HepG2 (cell line): ENCODE measurements around the gene TOP2A. TPM values are rescaled to one million over a fixed set of nuclear protein-coding genes. Genes with fewer than 3 reads are reported as not detected.

Experiments used
- ATRX ChIP-seq: sonication (generic); formaldehyde crosslinking; IDR thresholded peaks from 2 replicates; pipeline ENCODE4 v1.4.0; 2020; ENCODE audit warnings: missing genetic modification reagents, borderline replicate concordance
- BCL6 ChIP-seq: IDR thresholded peaks from 2 replicates; pipeline ENCODE4 v1.6.1; 2016; ENCODE audit warnings: missing genetic modification reagents, missing compliant biosample characterization
- CHD4 ChIP-seq: fragments of 200-600 bp; sonication (generic); IDR thresholded peaks from 2 replicates; pipeline ENCODE4 v1.7.0; 2017; ENCODE audit warnings: mild to moderate bottlenecking, low read length, borderline replicate concordance
- EP300 ChIP-seq, 3 experiments: sonication (generic) in 1 of 3; formaldehyde crosslinking in 1 of 3; IDR thresholded peaks; 2 replicates each; pipeline versions ENCODE4 v1.5.1 to v1.6.1; 2011 to 2020; ENCODE audit warnings: low read depth in 2 of 3, low read length in 2 of 3, borderline replicate concordance in 1 of 3, improper control_type of control experiment in 1 of 3, mild to moderate bottlenecking in 1 of 3, missing genetic modification reagents in 1 of 3, moderate library complexity in 1 of 3
- HDAC1 ChIP-seq: sonication (generic); formaldehyde crosslinking; IDR thresholded peaks from 2 replicates; pipeline ENCODE4 v1.5.1; 2020; ENCODE audit warnings: mild to moderate bottlenecking, missing genetic modification reagents
- HMGXB4 ChIP-seq, 2 experiments: sonication (generic) in 1 of 2; formaldehyde crosslinking in 1 of 2; IDR thresholded peaks; 2 replicates each; pipeline versions ENCODE4 v1.4.0 to v1.6.1; 2018 to 2020; ENCODE audit warnings: missing genetic modification reagents in 2 of 2, borderline replicate concordance in 1 of 2, low read depth in 1 of 2, mild to moderate bottlenecking in 1 of 2, missing biosample characterization in 1 of 2
- HOXA9 ChIP-seq: sonication (generic); formaldehyde crosslinking; IDR thresholded peaks from 2 replicates; pipeline ENCODE4 v1.8.1; 2022; ENCODE audit warnings: missing genetic modification reagents, mild to moderate bottlenecking, moderate library complexity, borderline replicate concordance
- IRF2 ChIP-seq: IDR thresholded peaks from 2 replicates; pipeline ENCODE4 v1.6.1; 2018; ENCODE audit warnings: missing genetic modification reagents, missing compliant biosample characterization
- MYPOP ChIP-seq: sonication (generic); formaldehyde crosslinking; IDR thresholded peaks from 2 replicates; pipeline ENCODE4 v1.8.1; 2023; ENCODE audit warnings: mild to moderate bottlenecking, moderate library complexity, missing genetic modification reagents
- MZF1 ChIP-seq: sonication (generic); formaldehyde crosslinking; IDR thresholded peaks from 2 replicates; pipeline ENCODE4 v1.8.1; 2023; ENCODE audit warnings: mild to moderate bottlenecking, missing genetic modification reagents, borderline replicate concordance
- NFRKB ChIP-seq: fragments of 450-650 bp; IDR thresholded peaks from 2 replicates; pipeline ENCODE4 v1.6.1; 2017
- NFYC ChIP-seq: IDR thresholded peaks from 2 replicates; pipeline ENCODE4 v1.6.1; 2016; ENCODE audit warnings: missing genetic modification reagents, missing compliant biosample characterization
- PAWR ChIP-seq: sonication (generic); formaldehyde crosslinking; IDR thresholded peaks from 2 replicates; pipeline ENCODE4 v1.4.0; 2020; ENCODE audit warnings: missing genetic modification reagents, mild to moderate bottlenecking, borderline replicate concordance
- RARA ChIP-seq: IDR thresholded peaks from 2 replicates; pipeline ENCODE4 v1.6.1; 2016; ENCODE audit warnings: missing genetic modification reagents, missing compliant biosample characterization
- RBFOX2 ChIP-seq: fragments of 200-400 bp; formaldehyde crosslinking; IDR thresholded peaks from 2 replicates; pipeline ENCODE4 v1.6.1; 2017; ENCODE audit warnings: low read depth, mild to moderate bottlenecking, low read length
- RFX1 ChIP-seq: fragments of 450-650 bp; IDR thresholded peaks from 2 replicates; pipeline ENCODE4 v1.6.1; 2017
- SAFB2 ChIP-seq: sonication (generic); formaldehyde crosslinking; IDR thresholded peaks from 2 replicates; pipeline ENCODE4 v1.5.1; 2020; ENCODE audit warnings: missing genetic modification reagents, low read depth, mild to moderate bottlenecking, borderline replicate concordance
- SKI ChIP-seq: fragments of 450-650 bp; IDR thresholded peaks from one replicate; pipeline ENCODE4 v1.6.1; 2018; ENCODE audit warnings: mild to moderate bottlenecking; ENCODE audit not compliant: partially characterized antibody
- SMAD9 ChIP-seq: sonication (generic); formaldehyde crosslinking; IDR thresholded peaks from 2 replicates; pipeline ENCODE4 v1.5.1; 2020; ENCODE audit warnings: mild to moderate bottlenecking, missing genetic modification reagents
- SMC3 ChIP-seq: IDR thresholded peaks from 2 replicates; pipeline ENCODE4 v1.6.1; 2011; ENCODE audit warnings: low read length, improper control_type of control experiment
- THAP11 ChIP-seq: IDR thresholded peaks from 2 replicates; pipeline ENCODE4 v1.6.1; 2016; ENCODE audit warnings: missing biosample characterization, missing genetic modification reagents
- ZNF33B ChIP-seq: sonication (generic); formaldehyde crosslinking; IDR thresholded peaks from 2 replicates; pipeline ENCODE4 v1.5.1; 2020; ENCODE audit warnings: mild to moderate bottlenecking, missing genetic modification reagents
- ZNF549 ChIP-seq: sonication (generic); formaldehyde crosslinking; IDR thresholded peaks from 2 replicates; pipeline ENCODE4 v1.5.0; 2020; ENCODE audit warnings: missing genetic modification reagents
- ZNF749 ChIP-seq: sonication (generic); formaldehyde crosslinking; IDR thresholded peaks from 2 replicates; pipeline ENCODE4 v1.8.0; 2022; ENCODE audit warnings: mild to moderate bottlenecking, missing genetic modification reagents, moderate library complexity, borderline replicate concordance
- ZNF766 ChIP-seq: sonication (generic); formaldehyde crosslinking; IDR thresholded peaks from 2 replicates; pipeline ENCODE4 v1.5.0; 2020; ENCODE audit warnings: missing genetic modification reagents, borderline replicate concordance
- ZNF776 ChIP-seq: sonication (generic); formaldehyde crosslinking; IDR thresholded peaks from 2 replicates; pipeline ENCODE4 v1.4.0; 2020; ENCODE audit warnings: mild to moderate bottlenecking, missing genetic modification reagents
- ZNF784 ChIP-seq: sonication (generic); formaldehyde crosslinking; IDR thresholded peaks from 2 replicates; pipeline ENCODE4 v1.5.1; 2020; ENCODE audit warnings: missing genetic modification reagents, mild to moderate bottlenecking, borderline replicate concordance
- ZNF816 ChIP-seq: sonication (generic); formaldehyde crosslinking; IDR thresholded peaks from 2 replicates; pipeline ENCODE4 v1.8.0; 2022; ENCODE audit warnings: missing genetic modification reagents, mild to moderate bottlenecking, borderline replicate concordance
- polyA plus RNA-seq, 8 experiments: library from polyadenylated mRNA; depleted of rRNA in 3 of 8; stranded (reverse) in 7 of 8; unstranded in 1 of 8; fragments of >200 nt; fragmentation: Illumina TruSeq in 4 of 8; extraction: Trizol in 4 of 8; gene quantifications; 2 replicates each; pipeline versions ENCODE4 v1.2.1 to v1.2.3, GENCODE V29; 2011 to 2016; ENCODE audit warnings: low read depth in 4 of 8, missing spikeins in 1 of 8, mixed read lengths in 1 of 8; ENCODE audit not compliant: insufficient read depth in 1 of 8
- total RNA-seq, 5 experiments: library from RNA; depleted of rRNA; stranded (reverse); fragments of >200 nt; fragmentation: Illumina TruSeq; extraction: Trizol; gene quantifications; 2 replicates each; pipeline ENCODE4 v1.2.3, GENCODE V29; 2016; ENCODE audit warnings: low read depth in 1 of 5

The TOP2A gene
- total and polyA plus RNA-seq, 2 of the 13 experiments (the other 11 are each of a cell fraction or from before 2014, with no cell fraction given) = 108 to 327 TPM

GRCh38 chr17:40352779-40353394 lies 64.8 kb downstream of the TOP2A start (continued):
- TF ChIP-seq HMGXB4 (CRISPR knock-in tag; IDR thresholded peaks at IDR 0.05; ENCODE audit: borderline replicate concordance in 1 of 2, low read depth in 1 of 2) = peak; percentile 60 to 62; a peak in 2 of 4 replicates
- TF ChIP-seq ZNF549 (CRISPR knock-in tag) = no peak
- no peak for TF ChIP-seq ZNF816 (CRISPR knock-in tag)
- TF ChIP-seq ZNF784 (CRISPR knock-in tag) = peak; percentile 39; the same call in 1 of the 2 replicates
- TF ChIP-seq ATRX = no peak
- peak; percentile 97 for TF ChIP-seq HDAC1 (CRISPR knock-in tag)
- peak; percentile 95 for TF ChIP-seq BCL6
- no peak for TF ChIP-seq MZF1 (CRISPR knock-in tag)
- no peak; the same call in 1 of the 2 replicates for TF ChIP-seq CHD4
- no peak for TF ChIP-seq RBFOX2
- TF ChIP-seq SMC3 = peak; percentile 58
- TF ChIP-seq ZNF776 = 0 out of 2 replicates have a peak, but pooled peaks have one; percentile 24
- TF ChIP-seq EP300 (IDR thresholded peaks at IDR 0.05; ENCODE audit: low read depth in 2 of 2, low read length in 2 of 2) = peak; percentile 58 to 95; a peak in 3 of 4 replicates
- TF ChIP-seq EP300 (CRISPR knock-in tag; IDR thresholded peaks at IDR 0.05; ENCODE audit: borderline replicate concordance) = peak; percentile 70
- 0 out of 2 replicates have a peak, but pooled peaks have one; percentile 32 for TF ChIP-seq ZNF33B (CRISPR knock-in tag)
- peak; percentile 40 for TF ChIP-seq SKI
- TF ChIP-seq NFRKB = no peak
- TF ChIP-seq IRF2 (CRISPR knock-in tag) = peak; percentile 93
- TF ChIP-seq RARA (CRISPR knock-in tag) = peak; percentile 93
- TF ChIP-seq HOXA9 = no peak
- peak; percentile 22; the same call in 1 of the 2 replicates for TF ChIP-seq ZNF766 (CRISPR knock-in tag)
- TF ChIP-seq THAP11 (CRISPR knock-in tag) = peak; percentile 89
- peak; percentile 72; the same call in 1 of the 2 replicates for TF ChIP-seq SAFB2
- TF ChIP-seq PAWR (CRISPR knock-in tag) = no peak
- TF ChIP-seq NFYC (CRISPR knock-in tag) = peak; percentile 33; the same call in 1 of the 2 replicates
- TF ChIP-seq ZNF749 (CRISPR knock-in tag) = no peak
- TF ChIP-seq SMAD9 (CRISPR knock-in tag) = no peak
- no peak for TF ChIP-seq RFX1
- TF ChIP-seq MYPOP = 0 out of 2 replicates have a peak, but pooled peaks have one; percentile 51
